GM18499 (cell line): Measurements from ENCODE around the gene FAM81A.

Source experiments
- ATAC-seq: cut with Tn5 transposase; IDR thresholded peaks from one replicate; pipeline ENCODE4 v1.9.1; 2021; ENCODE audit warnings: moderate number of reproducible peaks; ENCODE audit not compliant: insufficient read depth, unreplicated experiment

The FAM81A gene

GRCh38 chr15:59565299-59565698 is 127.3 kb downstream of the FAM81A start:
- no peak for ATAC-seq

- ATAC-seq: no peak
Observed at GRCh38 chr15:59567324-59567723, 129.3 kb downstream of the FAM81A start.

GRCh38 chr15:59569477-59569876 is 131.5 kb downstream of the FAM81A start:
- ATAC-seq: no peak

DNA sequence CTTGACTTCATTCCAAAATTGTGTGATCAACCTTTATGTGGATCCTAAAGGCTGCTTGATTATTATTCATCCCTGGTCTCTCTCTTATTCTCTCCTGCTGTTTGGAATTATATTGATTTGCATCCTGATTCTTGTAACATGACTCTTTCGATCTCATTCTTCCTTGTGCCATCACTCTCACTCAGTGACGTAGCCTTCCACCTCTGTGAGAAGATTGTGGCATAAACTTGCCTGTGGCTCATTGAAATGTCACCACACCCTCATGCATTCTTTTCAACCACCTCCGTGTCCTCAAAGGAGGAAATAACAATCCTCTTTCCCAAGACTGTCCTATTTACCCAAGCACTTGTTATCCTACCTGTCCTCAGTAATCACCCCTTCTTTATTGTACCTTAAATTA is 132.3 kb downstream of the FAM81A start:
- ATAC-seq: no peak

DNA sequence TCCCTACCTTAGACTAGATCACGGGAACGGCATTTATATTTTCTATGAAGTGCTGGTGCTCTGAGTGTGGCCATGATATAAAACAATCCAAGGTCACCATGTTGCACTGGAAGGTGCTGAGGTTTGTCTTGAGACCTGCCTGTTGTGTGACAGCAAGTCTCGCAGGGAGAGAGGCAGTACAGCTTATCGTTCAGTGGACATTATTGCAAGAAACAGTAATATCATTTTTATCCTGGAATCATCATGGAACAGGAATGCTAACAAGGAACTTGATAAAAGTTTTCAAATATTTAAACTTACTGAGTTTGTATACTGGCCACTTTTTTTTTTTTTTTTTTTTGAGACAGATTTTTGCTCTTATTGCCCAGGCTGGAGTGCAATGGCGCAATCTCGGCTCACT is 133.6 kb downstream of the FAM81A start:
- no peak for ATAC-seq
